Gastrocnemius medialis (tissue), 4 donors: ENCODE measurements around the gene METTL9.
"Not testable (repeated sequence)": the region's sequence is repeated elsewhere in the genome, so short reads cannot be mapped to it uniquely, and the experiment has no call there.

ENCODE experiments used
- CTCF ChIP-seq, 5 experiments: fragments of 450-650 bp in 3 of 5; fragments of 200-600 bp in 2 of 5; sonication (generic) in 2 of 5; IDR thresholded peaks in 4 of 5; conservative IDR thresholded peaks in 1 of 5; 1 replicate in 4 of 5; 2 replicates in 1 of 5; pipeline ENCODE4 v1.5.1; 2016 to 2019; ENCODE audit warnings: antibody characterized with exemption in 5 of 5, mild to moderate bottlenecking in 3 of 5, moderate library complexity in 3 of 5
- POLR2A ChIP-seq, 2 donors: fragments of 450-650 bp; IDR thresholded peaks; one replicate each; pipeline ENCODE4 v1.6.1; 2017; ENCODE audit warnings: antibody characterized with exemption in 2 of 2, mild to moderate bottlenecking in 2 of 2, moderate library complexity in 2 of 2

DNA sequence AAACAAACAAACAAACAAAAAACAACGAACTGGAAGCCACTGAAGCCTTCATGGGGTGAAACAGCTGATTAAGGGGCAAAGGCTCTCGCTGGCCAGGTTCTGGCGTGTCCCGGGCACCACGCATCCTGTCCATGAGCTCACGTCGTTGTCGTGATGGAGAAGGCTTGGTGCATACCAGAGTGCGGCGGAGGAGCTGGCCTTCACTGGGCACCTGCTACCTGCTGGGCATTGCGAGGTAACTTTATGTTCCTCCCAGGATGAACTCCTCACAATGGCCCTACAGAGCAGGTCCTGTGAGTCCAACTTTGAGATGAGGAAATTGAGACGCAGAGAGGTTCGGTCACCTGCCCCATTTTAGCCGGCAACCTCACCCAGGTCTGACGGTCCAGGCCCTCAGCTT lies 43.8 kb upstream of the METTL9 start:
- TF ChIP-seq CTCF (IDR thresholded peaks at IDR 0.05 in 4 of 5, conservative IDR thresholded peaks at IDR 0.05 in 1 of 5); POLR2A (IDR thresholded peaks at IDR 0.05): not testable (repeated sequence)
